ENCODE data around the gene HOMER3.
"Not testable (repeated sequence)": the region's sequence is repeated elsewhere in the genome, so short reads cannot be mapped to it uniquely, and the experiment has no call there.

HOMER3 gene

DNA sequence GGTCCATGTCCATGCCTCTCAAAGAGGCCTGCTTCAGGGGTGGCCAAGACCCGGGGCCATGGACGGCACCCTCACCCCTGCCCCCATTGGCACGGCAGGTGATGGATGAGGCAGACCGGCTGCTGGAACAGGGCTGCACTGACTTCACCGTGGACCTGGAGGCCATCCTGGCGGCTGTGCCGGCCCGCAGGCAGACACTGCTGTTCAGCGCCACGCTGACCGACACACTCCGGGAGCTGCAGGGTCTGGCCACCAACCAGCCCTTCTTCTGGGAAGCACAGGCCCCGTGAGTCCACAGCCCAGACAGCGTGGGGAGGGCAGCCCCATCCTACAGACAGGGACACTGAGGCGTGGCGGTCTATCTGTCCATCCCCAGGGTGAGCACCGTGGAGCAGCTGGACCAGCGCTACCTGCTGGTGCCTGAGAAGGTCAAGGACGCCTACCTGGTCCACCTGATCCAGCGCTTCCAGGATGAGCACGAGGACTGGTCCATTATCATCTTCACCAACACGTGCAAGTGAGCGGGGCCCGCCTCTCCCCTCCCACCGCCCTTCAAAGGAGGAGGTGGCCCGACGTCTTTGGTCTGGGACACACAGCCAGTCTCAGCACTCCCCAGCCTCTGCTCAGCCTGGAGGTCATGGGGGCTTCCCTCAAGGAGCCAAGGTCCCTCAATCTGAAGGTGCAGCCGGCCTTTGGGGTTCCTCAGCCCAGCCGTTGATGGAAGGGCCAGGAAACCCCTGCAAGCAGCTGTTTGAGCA is 18.6 kb downstream of the HOMER3 start:
- DNase-seq, result no peak

GRCh38 chr19:18921593-18921992 is 19.4 kb downstream of the HOMER3 start:
- no peak for DNase-seq

GRCh38 chr19:18920400-18920799 is 20.6 kb downstream of the HOMER3 start:
- DNase-seq, result no peak

- no peak for DNase-seq
Measured at GRCh38 chr19:18919900-18920214, 21.2 kb downstream of the HOMER3 start.

DNA sequence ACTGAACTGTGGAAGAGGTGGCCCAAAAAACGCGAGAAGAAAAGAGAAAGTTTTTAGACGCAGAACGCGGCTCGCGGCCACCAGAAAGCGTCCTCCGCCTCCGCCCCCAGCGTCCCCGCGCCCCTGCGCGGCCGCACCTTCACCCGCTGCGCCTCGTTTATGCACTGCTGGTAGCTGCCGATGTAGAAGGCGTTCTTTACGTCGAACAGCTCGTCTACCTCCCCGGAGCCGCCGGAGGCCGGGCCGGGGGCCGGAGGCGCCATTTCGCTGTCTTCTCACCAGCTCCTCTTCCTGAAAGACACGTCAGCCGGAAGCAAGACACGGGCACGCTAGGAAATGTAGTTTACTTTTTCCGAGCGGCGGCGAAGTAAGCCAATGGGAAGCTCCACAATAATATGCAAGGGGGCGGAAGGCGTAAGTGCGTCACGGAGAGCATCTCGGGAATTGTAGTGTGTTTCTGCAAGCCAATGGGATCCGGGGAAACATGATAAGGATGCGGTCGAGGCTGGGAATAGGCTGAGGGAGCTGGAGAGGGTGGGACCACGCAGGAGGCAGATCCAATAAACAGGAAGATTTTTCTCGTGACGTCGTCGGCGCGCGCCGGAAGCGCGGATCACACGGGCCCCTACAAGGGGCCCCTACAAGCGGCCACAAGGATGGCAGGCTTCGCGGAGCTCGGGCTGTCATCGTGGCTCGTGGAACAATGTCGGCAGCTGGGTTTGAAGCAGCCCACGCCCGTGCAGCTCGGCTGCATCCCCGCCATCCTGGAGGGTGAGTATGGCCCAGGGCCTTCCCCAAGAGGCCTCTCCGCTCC is 21.7 kb downstream of the HOMER3 start, which contains the start of the genes COPE and DDX49:
Gene COPE, minus strand, starts transcription at position 302 of the 814 bp plus-strand sequence. Its CDS starts 39 bp downstream, at position 263.
Gene DDX49, plus strand, starts transcription at position 630 of the 814 bp plus-strand sequence. Its CDS starts 27 bp downstream, at position 657.
- DNase-seq, result peak; percentile 100

DNA sequence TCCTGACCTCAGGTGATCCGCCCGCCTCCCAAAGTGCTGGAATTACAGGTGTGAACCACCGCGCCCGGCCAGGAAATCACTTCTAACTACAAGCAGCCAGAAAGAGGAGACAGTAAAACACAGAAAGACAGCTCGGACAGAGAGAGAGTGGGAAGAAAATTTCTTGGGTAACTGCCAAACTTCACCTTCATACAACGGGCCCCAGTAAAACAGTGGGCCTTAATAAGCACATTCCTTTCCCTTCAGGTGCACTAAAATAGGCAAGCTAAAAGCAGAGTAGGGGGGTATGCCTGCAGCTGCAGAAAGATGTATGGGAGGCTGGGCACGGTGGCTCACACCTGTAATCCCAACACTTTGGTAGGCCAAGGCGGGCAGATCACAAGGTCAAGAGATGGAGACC is 23.4 kb downstream of the HOMER3 start:
- DNase-seq, result not testable (repeated sequence)

GRCh38 chr19:18915639-18916038 is 25.4 kb downstream of the HOMER3 start:
- DNase-seq, result no peak

DNA sequence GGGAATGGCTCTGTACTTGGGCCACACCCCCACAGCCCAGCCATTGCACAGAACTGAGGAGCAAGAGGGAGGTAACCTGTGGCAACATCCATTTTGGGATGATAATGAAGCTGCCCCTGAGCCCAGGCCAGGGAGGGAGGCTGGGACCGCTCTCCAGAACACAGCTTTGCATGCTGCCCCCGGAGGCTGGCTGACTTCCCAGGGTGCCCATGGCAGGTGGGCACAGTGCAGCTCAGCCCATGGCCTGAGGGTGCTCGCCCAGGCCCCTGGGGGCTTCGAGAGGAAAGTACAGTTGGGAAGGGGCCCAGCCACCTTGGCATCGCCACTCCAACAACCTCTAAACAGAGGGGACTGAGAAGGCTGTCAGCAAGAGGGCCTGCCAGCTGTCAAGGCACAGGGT is 27.6 kb downstream of the HOMER3 start:
- DNase-seq, result no peak

GRCh38 chr19:18912933-18913332 is 28.1 kb downstream of the HOMER3 start:
- DNase-seq, result no peak

DNA sequence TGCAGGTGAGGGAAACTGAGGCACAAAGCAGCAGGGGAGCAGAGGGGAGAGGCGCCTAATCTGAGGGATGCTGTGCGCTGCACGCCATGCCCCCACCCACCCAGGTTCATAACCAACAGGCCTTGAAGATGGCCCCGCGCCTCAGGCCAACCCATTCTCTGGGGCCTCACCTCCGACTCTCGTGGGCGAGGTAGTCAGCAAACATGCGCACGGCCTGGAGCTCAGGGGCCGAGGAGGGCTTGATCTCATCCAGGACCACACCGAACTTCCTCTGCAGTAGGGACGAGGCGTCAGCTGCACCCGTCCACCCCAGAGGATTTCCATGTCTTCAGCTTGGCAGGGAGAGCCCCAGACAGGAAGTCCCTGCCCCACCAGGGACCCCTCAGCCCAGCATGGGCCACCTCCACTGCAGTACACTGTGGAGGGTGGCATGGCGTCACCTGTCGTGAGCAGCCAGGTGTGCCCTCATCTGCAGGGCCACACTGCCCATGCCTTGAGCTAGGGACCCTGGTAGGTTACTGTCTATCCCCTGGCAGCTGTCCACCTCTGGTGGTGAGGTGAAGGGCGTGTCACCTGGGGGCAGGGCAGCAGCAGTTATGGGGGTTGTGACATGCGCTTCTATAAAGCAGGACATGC is 30.1 kb downstream of the HOMER3 start:
- DNase-seq, result no peak

DNA sequence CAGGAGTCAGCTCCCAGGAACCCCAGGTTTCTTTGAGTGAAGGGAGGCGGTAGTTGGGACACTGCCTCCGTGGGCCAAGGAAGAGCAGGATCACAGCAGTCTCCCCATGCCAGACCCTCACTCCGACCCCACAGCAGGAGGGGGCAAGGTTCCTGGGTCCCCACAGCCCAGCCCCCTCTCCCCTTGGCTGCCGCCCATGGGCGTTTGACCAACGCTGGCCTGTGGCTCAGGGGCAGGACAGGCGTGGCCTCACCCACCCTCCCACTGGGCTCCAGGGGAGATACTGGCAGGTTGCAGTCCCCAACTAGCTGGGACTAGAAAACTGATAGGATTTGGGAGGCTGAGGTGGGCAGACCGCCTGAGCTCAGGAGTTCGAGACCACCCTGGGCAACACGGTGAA is 31.0 kb downstream of the HOMER3 start:
- no peak for DNase-seq

- DNase-seq, result no peak
Measured at GRCh38 chr19:18908917-18909619, 31.9 kb downstream of the HOMER3 start.

DNA sequence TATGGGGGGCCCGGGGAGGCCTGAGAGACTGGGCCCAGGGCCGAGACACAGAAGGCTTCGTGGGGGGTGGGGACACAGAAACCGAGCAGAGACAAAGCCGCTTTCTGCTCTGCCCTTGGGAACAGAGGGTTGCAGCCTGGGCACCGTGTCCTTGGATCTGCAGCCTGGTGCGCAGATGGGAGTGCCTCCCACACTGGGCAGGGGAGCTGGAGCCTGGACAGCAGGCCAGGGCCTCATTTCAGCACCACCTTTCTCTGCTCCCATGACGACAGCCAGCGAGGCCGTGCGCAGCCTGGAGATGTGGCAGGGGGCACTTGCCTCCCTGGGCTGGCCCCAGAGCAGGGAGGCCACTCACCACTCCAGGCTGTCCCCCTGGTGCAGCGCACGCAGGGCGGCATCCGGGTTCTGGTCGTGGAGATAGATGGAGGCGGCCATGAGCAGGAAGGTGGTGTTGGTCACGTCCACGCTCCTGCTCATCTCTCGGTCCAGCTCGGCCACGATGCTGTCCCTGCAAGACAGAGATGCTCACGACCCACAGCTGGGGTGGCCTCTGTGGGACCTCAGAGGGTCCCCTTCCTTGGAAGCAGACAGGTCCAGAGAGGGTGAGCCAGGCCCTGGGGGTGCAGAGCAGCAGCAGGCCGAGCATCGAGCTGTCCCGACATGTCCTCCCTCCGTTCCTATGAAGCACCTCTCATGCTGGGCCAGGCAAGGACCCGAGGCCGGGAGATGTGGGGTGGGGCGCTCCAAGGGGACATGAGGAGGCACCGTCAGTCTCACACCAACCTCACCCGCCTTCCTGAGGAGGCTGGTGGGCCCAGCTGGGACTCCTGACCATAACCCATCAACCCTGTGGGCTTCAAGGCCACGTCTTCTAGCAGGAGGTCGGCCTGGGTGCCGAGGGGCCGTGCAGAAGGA is 34.2 kb downstream of the HOMER3 start:
- no peak for DNase-seq

GRCh38 chr19:18905513-18906236 is 35.3 kb downstream of the HOMER3 start:
- DNase-seq, result no peak

- DNase-seq, result no peak
Measured at GRCh38 chr19:18905058-18905456, 36.0 kb downstream of the HOMER3 start.

- DNase-seq, result no peak
Measured at GRCh38 chr19:18904334-18905057, 36.5 kb downstream of the HOMER3 start.

DNA sequence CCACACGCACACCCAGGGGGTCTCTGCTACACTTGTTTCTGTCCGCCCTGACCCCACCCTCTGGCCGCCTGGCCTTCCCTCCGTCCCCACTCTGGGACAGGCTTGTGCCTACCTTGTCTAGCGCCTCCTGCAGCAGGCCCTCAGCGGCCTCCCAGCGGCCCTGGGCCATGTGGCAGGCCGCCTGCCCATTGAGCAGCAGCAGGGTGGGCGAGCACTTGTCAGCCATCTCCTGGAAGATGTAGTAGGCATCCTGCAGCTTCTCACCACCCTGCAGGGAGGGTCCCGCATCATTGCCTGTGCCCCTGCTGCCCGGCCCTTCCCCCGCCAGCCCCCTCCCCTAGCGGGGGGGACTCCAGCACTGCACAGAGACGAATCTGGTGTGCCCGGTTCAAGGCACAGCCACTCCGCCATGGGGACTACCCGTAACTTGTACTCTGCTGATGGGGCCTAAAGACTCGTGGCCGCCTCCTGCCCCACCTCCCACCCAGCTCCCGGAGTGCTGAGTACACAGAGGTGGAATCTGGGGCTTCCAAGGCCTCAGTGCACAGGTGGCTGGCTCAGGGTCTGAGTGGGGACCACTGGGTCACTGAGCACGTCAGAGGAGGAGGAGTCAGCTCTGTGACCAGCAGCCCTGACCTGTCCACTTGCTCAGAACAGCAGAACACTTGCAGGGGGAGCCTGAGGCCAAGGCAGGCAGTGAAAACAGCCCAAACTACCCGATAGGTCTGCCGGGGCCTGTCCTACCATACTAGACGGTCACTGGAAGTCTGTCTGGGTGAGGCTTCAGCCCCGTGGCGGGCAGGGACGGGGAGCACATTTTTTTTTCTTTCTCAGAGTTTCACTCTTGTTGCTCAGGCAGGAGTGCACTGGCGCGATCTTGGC is 37.6 kb downstream of the HOMER3 start:
- no peak for DNase-seq

GRCh38 chr19:18902519-18902918 is 38.5 kb downstream of the HOMER3 start:
- not testable (repeated sequence) for DNase-seq

- no peak for DNase-seq
Measured at GRCh38 chr19:18901491-18901890, 39.5 kb downstream of the HOMER3 start.
